Measurements from ENCODE around the gene EYS.
"Not testable (repeated sequence)": the region's sequence is repeated elsewhere in the genome, so short reads cannot be mapped to it uniquely, and the experiment has no call there.

EYS gene

DNA sequence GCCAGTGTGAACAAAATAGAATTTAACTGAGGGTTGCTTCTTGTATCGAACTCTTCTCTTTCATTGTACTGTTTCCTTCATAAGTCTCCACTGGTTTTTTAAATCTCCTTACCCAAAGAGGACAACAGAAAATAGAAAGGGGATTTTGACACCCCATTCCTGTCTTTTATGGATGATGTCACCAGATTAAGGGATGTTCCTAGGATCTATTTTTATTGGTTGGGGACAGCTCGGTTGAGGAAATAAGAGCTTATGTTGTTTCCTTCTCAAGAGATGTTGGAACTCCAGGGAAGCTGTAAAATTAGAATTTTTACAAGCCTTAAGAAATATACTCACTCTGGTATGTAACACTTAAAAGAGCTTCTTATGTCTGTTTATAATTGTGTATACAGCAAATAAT is 1900.0 kb downstream of the EYS start:
- no peak for DNase-seq (ENCODE audit: extremely low read depth in 1 of 2, low read depth in 1 of 2)

DNA sequence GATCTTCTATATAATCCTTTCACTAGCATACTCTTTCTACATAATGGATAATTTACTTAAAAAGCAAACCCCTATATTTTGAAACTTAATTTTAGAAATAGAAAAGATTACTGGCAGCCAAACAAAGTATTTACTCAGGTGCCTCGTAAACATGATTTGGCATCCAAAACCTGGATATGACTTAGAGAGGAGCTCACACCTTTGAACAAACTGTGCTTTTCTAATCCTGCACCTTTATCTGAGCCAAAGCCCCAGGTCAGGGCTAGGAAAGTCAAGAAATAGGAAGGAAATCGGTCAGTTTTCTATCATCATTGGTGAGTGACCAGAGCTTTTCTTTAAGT is 1900.5 kb downstream of the EYS start:
- DNase-seq (ENCODE audit: extremely low read depth in 1 of 2, low read depth in 1 of 2): no peak

GRCh38 chr6:63805808-63806572 is 1901.0 kb downstream of the EYS start:
- no peak for DNase-seq (ENCODE audit: extremely low read depth in 1 of 2, low read depth in 1 of 2)

GRCh38 chr6:63805345-63805744 is 1901.7 kb downstream of the EYS start:
- no peak for DNase-seq (ENCODE audit: extremely low read depth in 1 of 2, low read depth in 1 of 2)

DNA sequence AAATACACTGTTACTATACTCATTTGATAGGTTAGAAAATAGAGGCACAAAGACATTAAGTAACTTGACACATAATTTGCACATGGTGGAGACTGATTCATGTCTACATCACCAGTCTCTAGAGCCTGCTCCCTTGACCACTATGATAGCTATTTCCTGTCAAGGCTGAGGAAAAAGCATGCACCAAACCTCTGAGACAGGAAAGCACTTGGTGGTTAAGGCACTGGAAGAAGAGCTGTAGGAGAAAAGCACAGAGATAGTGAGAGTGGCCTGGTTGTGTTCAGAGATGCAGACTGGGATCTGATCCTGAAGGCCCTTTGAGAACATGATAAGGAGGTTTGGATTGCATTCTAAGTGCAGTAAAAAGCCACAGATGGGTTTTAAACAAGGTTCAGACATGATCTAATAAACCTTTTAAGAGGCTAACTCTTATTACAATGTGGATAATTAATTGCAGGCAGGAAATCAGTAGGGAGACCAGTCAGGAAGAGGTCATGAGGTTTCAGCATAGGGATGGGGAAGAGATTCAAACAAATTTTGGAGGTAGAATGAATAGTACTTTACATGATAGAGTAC is 1902.6 kb downstream of the EYS start:
- no peak for DNase-seq (ENCODE audit: extremely low read depth in 1 of 2, low read depth in 1 of 2)

- no peak for DNase-seq (ENCODE audit: extremely low read depth in 1 of 2, low read depth in 1 of 2)
Measured at GRCh38 chr6:63803371-63803770, 1903.7 kb downstream of the EYS start.

DNA sequence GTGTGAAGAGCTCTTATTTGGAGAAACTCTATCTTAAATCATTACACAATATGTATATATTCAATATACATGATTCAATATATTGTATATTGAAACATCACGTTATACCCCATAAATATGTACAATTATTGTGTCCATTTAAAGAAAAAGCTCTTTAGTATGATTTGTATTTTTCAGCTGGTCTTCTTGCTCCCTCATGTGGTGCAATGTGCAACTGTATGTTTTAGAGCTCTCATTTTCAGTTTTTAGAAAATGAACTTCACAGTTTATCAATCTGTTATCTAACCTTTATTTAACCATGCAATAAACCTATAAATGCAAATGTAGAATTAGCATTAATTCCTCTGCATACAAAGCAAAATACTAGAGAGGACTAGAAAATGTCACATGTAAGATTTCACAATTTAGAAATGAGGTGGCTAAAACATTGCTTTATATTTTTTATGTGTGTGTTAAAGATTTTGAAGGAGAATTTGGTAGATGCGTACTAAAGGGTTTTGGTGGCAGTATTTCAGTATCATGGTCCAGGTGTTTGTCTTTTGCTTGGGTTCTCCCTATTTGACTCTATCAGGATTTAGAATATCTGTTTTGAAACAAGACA is 1904.3 kb downstream of the EYS start:
- DNase-seq (ENCODE audit: extremely low read depth in 1 of 2, low read depth in 1 of 2): no peak

DNA sequence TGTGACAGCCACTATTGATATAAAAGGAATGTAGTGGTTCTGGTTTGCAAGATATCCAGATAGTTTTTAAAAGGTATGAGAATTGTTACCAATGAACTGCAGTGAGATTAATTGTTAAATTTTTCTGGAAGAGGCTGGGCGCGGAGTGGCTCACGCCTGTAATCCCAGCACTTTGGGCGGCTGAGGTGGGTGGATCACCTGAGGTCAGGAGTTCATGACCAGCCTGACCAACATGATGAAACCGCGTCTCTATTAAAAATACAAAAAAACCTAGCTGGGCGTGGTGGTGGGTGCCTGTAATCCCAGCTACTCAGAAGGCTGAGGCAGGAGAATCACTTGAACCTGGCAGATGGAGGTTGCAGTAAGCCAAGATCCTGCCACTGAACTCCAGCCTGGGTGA is 1906.6 kb downstream of the EYS start:
- DNase-seq (ENCODE audit: extremely low read depth in 1 of 2, low read depth in 1 of 2): not testable (repeated sequence)

DNA sequence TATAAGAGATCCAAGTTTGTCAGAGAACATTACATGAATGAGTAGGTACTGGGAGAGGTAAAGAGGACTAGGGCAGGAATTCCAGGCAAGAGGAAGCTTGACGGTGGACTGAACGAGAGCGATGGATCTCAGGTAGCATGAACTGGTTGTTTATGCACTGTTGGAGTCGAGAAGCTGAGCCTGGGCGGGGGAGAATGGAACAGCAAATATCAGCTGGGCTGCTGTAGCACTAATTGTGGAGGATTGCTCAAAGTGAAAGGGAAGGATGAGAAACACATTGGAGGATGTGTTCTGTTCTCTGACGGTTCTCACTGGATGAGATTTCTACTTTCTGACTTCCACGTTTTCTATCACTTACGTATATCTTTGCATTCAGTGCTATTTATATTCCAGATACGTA is 1907.2 kb downstream of the EYS start:
- no peak for DNase-seq (ENCODE audit: extremely low read depth in 1 of 2, low read depth in 1 of 2)

DNA sequence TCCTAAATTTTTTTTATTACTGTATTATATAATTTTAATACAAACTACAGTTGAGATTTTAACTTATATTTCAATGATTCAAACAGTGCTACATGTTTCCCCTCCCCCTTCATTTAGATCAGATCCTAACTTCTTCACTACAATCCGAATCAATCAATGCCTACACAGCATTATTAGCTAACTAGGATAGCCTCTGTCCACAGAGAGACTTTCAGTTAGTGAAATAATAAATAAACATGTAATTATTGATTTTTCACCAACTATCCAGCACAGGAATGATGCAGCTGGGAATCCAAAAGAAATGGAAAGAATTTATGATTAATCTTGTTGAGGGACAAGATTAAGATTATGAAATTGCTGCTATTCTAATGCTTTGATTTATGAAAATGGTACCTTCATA is 1907.7 kb downstream of the EYS start:
- DNase-seq (ENCODE audit: extremely low read depth in 1 of 2, low read depth in 1 of 2): no peak

- DNase-seq (ENCODE audit: extremely low read depth in 1 of 2, low read depth in 1 of 2): no peak
Measured at GRCh38 chr6:63798378-63798777, 1908.6 kb downstream of the EYS start.

DNA sequence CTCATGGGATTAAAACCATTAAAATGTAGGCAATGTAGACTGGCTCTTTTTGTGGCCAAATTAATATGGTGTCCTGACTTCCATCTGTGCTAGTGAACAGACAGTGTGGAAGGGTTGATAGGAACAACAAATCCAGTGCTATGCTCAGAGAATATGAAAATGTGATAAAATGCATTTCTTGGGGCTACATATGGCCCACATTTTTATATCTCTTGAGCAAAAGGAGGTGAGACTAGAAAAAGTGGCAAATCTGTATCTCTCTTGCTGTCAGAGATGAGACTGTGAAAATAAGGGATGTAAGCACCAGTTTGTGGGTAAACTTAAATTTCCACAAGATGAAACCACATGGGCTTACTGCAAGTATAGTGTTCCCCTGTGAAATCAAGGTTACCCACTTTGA is 1909.3 kb downstream of the EYS start:
- no peak for DNase-seq (ENCODE audit: extremely low read depth in 1 of 2, low read depth in 1 of 2)

GRCh38 chr6:63795826-63796225 is 1911.2 kb downstream of the EYS start:
- no peak for DNase-seq (ENCODE audit: extremely low read depth in 1 of 2, low read depth in 1 of 2)

DNA sequence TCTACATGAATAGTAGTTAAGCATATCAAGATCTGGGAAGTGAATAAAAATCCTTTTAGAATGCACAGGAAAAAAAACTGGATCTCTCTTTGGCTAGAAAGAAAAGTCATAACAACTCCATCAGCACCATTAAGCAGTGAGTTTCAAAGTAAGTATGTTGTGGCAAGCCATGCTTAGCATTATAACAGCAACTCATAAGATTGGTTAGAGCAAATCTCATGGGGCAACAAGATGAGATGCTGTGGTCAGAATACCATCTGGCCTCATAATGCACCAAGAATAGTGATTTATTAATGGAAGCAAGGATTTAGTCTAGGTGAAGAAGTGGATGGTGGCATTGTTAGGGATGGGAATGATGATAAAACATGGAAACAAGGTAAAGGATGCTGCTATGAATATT is 1912.0 kb downstream of the EYS start:
- no peak for DNase-seq (ENCODE audit: extremely low read depth in 1 of 2, low read depth in 1 of 2)

DNA sequence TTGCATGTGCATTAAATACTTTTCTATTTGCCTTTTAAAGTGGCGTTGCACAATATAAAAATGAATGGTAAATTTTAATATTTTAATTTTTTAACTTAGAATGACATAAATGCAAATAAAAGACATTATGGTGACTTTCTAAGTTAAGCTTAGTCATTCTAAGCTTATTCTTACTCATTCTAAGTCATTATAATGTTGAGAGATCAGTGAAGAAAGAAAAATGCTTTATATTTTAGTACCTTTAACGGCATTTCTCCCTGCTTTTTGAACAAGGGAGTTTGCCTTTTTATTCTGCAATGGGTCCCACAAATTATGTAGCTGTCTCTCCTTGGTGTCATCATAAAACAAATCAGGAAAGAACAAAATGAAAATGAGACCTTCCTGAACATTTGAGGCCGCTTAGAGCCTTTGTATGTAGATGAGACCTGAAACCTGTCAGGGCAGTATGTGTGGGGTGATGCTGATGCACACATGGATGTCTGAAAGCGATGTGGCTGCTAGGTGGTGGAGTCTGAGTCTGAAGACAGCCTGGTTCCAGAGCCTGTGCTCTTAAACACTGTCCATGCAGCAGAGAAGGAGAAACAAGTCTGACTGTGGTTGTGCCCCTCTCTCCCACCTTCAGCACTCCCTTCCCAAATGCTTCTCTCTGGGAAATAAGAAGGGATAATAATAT is 1913.4 kb downstream of the EYS start:
- no peak for DNase-seq (ENCODE audit: extremely low read depth in 1 of 2, low read depth in 1 of 2)

DNA sequence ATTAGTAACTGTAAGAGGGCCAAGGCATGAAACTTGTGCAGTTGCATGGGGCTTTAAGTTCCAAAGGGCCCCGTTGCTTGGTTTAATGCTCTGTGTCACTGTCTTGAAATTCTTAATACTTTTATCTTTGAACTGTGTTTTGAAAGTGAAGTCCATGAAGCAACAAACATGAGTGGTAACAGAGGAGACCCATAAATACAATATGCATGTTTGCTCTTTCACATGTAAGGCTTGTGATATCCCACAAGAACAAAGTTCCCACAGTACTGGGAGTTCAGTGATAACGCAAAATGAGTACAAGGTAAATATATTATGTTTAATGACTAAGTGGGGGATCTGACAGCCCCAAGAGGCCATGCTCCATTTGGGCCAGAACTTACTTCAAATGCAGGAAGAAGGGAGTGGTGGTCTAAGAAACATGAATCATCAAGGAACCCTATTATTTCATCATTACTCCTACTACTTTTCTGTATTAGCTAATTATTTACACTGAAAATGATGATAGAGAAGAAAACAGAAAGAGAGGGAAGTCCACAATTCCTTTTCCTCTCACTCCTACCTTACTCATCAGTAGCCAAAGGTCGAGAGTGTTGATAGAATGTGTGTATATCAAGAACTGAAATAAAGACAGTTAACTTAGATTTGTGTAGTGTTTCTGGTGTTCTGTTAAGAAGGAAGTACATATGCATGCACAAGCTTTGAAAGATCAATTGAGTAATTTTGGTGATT is 1914.1 kb downstream of the EYS start:
- no peak for DNase-seq (ENCODE audit: extremely low read depth in 1 of 2, low read depth in 1 of 2)

DNA sequence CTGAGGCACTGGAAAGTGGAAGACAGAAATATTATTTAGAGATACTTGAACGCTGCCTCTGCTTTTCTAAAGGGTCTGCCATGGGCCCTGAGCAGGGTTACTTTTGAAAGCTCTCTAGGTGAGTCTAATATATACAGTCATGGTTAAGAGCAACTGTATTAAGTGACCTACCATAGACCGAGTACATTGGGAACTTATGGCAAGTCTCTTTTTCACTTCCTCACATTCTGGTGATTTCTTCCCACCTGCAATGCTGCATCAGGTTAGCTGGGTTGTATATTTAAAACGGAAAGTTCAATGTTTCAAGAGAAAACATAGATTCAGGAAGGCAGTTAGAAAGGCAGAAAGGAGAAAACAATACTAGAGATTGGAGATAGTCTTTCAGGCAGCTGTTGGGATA is 1916.7 kb downstream of the EYS start:
- DNase-seq (ENCODE audit: extremely low read depth in 1 of 2, low read depth in 1 of 2): no peak

- DNase-seq (ENCODE audit: extremely low read depth in 1 of 2, low read depth in 1 of 2): no peak
Measured at GRCh38 chr6:63789699-63790098, 1917.3 kb downstream of the EYS start.

DNA sequence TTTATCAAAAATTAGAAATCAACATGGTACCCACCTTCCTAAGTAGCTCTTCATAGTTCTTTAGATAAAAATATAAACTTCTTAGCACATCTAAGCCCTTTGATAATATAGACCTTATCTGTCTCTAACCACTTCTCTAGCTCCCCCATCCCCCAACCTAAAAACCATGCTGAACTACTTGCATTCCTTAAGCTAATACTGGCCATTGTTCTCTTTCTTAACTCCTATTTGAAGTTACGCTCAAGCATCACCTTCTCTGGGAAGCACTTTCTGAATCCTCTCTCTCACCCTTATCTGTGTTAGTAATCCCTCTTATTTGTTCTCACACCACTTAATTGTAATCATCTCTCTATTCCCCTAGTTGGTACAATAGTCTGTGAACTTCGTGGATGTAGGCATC is 1918.5 kb downstream of the EYS start:
- DNase-seq (ENCODE audit: extremely low read depth in 1 of 2, low read depth in 1 of 2): no peak

GRCh38 chr6:63787021-63787420 is 1920.0 kb downstream of the EYS start:
- no peak for DNase-seq (ENCODE audit: extremely low read depth in 1 of 2, low read depth in 1 of 2)

- no peak for DNase-seq (ENCODE audit: extremely low read depth in 1 of 2, low read depth in 1 of 2)
Measured at GRCh38 chr6:63785006-63785405, 1922.0 kb downstream of the EYS start.

Measured in activated CD8-positive, alpha-beta memory T cell treated with anti-CD3 and anti-CD28 coated beads for 1 hour (primary cell).